PFSK-1 (cell line): ENCODE results near the gene CDC7.

Experiments
- FOXP2 ChIP-seq: optimal IDR thresholded peaks from 2 replicates; pipeline ENCODE3; 2011; ENCODE audit warnings: borderline replicate concordance, control low read depth, inconsistent platforms; ENCODE audit not compliant: insufficient read depth; ENCODE audit errors: extremely low read length, extremely low read depth
- POLR2AphosphoS5 ChIP-seq: IDR thresholded peaks from 2 replicates; pipeline ENCODE4 v1.6.1; 2012; ENCODE audit warnings: low read depth, mild to moderate bottlenecking, control low read depth, low read length, moderate library complexity
- REST ChIP-seq, 2 experiments: IDR thresholded peaks; 2 replicates each; pipeline versions ENCODE4 v1.6.1 to v1.8.0; 2011 to 2012; ENCODE audit warnings: low read depth in 2 of 2, low read length in 2 of 2, control low read depth in 1 of 2, inconsistent platforms in 1 of 2, mild to moderate bottlenecking in 1 of 2, moderate library complexity in 1 of 2; ENCODE audit not compliant: insufficient read depth in 1 of 2
- SIN3A ChIP-seq: IDR thresholded peaks from 2 replicates; pipeline ENCODE4 v1.6.1; 2012; ENCODE audit warnings: mild to moderate bottlenecking, low read length, moderate library complexity, borderline replicate concordance; ENCODE audit not compliant: insufficient read depth
- TAF1 ChIP-seq: IDR thresholded peaks from 2 replicates; pipeline ENCODE4 v1.6.1; 2012; ENCODE audit warnings: low read length, control low read depth, borderline replicate concordance; ENCODE audit not compliant: insufficient read depth

CDC7 gene

GRCh38 chr1:91513706-91514105, 13.1 kb downstream of the CDC7 start:
- TF ChIP-seq SIN3A = no peak
- TF ChIP-seq POLR2AphosphoS5 = no peak
- no peak for TF ChIP-seq TAF1
- TF ChIP-seq REST (IDR thresholded peaks at IDR 0.05; ENCODE audit: insufficient read depth in 1 of 2, low read depth in 2 of 2, low read length in 2 of 2) = no peak
- no peak for TF ChIP-seq FOXP2

- TF ChIP-seq SIN3A (no peak), FOXP2 (no peak), POLR2AphosphoS5 (no peak), REST (IDR thresholded peaks at IDR 0.05; ENCODE audit: insufficient read depth in 1 of 2, low read depth in 2 of 2, low read length in 2 of 2) (no peak)
Measured at GRCh38 chr1:91515994-91516393, 15.3 kb downstream of the CDC7 start.

- TF ChIP-seq TAF1 (no peak), REST (IDR thresholded peaks at IDR 0.05; ENCODE audit: insufficient read depth in 1 of 2, low read depth in 2 of 2, low read length in 2 of 2) (no peak), SIN3A (no peak), POLR2AphosphoS5 (no peak), FOXP2 (no peak)
Measured at GRCh38 chr1:91520942-91521507, 20.4 kb downstream of the CDC7 start.

- TF ChIP-seq POLR2AphosphoS5 (no peak), SIN3A (no peak), REST (IDR thresholded peaks at IDR 0.05; ENCODE audit: insufficient read depth in 1 of 2, low read depth in 2 of 2, low read length in 2 of 2) (no peak), TAF1 (no peak), FOXP2 (no peak)
Measured at GRCh38 chr1:91523482-91523881, 22.8 kb downstream of the CDC7 start.

- no peak for TF ChIP-seq POLR2AphosphoS5
- no peak for TF ChIP-seq SIN3A
Measured at GRCh38 chr1:91526496-91526895, 25.8 kb downstream of the CDC7 start.
